GM12878 (cell line): Measurements from ENCODE around the gene PLEKHG4B. TPM values are rescaled to one million over a fixed set of nuclear protein-coding genes. Genes with fewer than 3 reads are reported as not detected.

Experiments
- ATAC-seq: fragments of 200-7000 bp; cut with Tn5 transposase; 3 replicates; pipeline ENCODE4 v1.9.1; 2020; ENCODE audit warnings: mild to moderate bottlenecking, moderate library complexity
- BruUV-seq: library from RNA; stranded (reverse); fragments of 400-500 nt; replicated peaks from 2 replicates; lab custom pipeline; 2021; lab: Mats Ljungman, UMichigan
- CTCF ChIA-PET: fragments of 300-600 bp; sonication (Branson Sonifier 250); formaldehyde crosslinking; extraction: SDS; loops from one replicate; lab custom pipeline; 2021; ENCODE audit warnings: inconsistent platforms; lab: Yijun Ruan, JAX
- POLR2A ChIA-PET: fragments of 350-600 bp; formaldehyde crosslinking; extraction: SDS; loops from one replicate; lab custom pipeline; 2021; ENCODE audit warnings: inconsistent platforms; lab: Charles Lee
- RAD21 ChIA-PET: fragments of 300-600 bp; sonication (Branson Sonifier 250); formaldehyde crosslinking; loops from one replicate; lab custom pipeline; 2023; ENCODE audit warnings: antibody characterized with exemption; ENCODE audit not compliant: unreplicated experiment; lab: Charles Lee
- SMC1A ChIA-PET: fragments of 300-600 bp; sonication (Branson Sonifier 250); formaldehyde crosslinking; loops from one replicate; lab custom pipeline; 2023; ENCODE audit not compliant: unreplicated experiment, uncharacterized antibody; lab: Charles Lee
- DNase-seq: peaks from one replicate; pipeline ENCODE4 v3.0.0-alpha.2; 2011; ENCODE audit warnings: low read depth, low spot score
- FAIRE-seq: peaks from 3 replicates; lab custom pipeline; 2011; peaks lifted over from hg19 to GRCh38; lab: Jason Lieb, UNC
- H2AFZ ChIP-seq: 2 replicates; pipeline ENCODE4 v1.6.0; 2011; ENCODE audit warnings: low read depth, low read length, control low read depth; ENCODE audit not compliant: control insufficient read depth
- H3K27ac ChIP-seq: 2 replicates; pipeline ENCODE4 v1.5.1; 2011; ENCODE audit warnings: control low read depth; ENCODE audit not compliant: control insufficient read depth, insufficient read depth
- H3K27me3 ChIP-seq, 2 experiments: replicated peaks in 1 of 2; 2 replicates each; pipeline versions ENCODE4 v1.6.0 to v1.6.1; 2011; ENCODE audit warnings: low read length in 1 of 2; ENCODE audit not compliant: control insufficient read depth in 2 of 2, insufficient read depth in 2 of 2
- H3K36me3 ChIP-seq, 2 experiments: 2 replicates each; pipeline ENCODE4 v1.5.1; 2011; ENCODE audit warnings: low read length in 1 of 2; ENCODE audit not compliant: control insufficient read depth in 2 of 2, insufficient read depth in 2 of 2
- H3K4me1 ChIP-seq: 2 replicates; pipeline ENCODE4 v1.6.1; 2011; ENCODE audit warnings: mild to moderate bottlenecking, low read length, moderate library complexity, mixed read lengths; ENCODE audit not compliant: control insufficient read depth, insufficient read depth
- H3K4me2 ChIP-seq: 2 replicates; pipeline ENCODE4 v1.6.0; 2011; ENCODE audit warnings: control low read depth; ENCODE audit not compliant: control insufficient read depth, insufficient read depth
- H3K4me3 ChIP-seq: fragments of 200-600 bp; sonication (generic); 2 replicates; pipeline ENCODE4 v1.5.1; 2016
- H3K79me2 ChIP-seq: 2 replicates; pipeline ENCODE4 v1.6.0; 2011; ENCODE audit warnings: low read length; ENCODE audit not compliant: control insufficient read depth, insufficient read depth
- H3K9ac ChIP-seq: 2 replicates; pipeline ENCODE4 v1.8.0; 2011; ENCODE audit warnings: low read length, control low read depth, mixed read lengths; ENCODE audit not compliant: control insufficient read depth, insufficient read depth
- H3K9me3 ChIP-seq: replicated peaks from 3 replicates; pipeline ENCODE4 v1.5.1; 2011; ENCODE audit warnings: mild to moderate bottlenecking, low read length; ENCODE audit not compliant: control insufficient read depth, insufficient read depth
- H4K20me1 ChIP-seq: 2 replicates; pipeline ENCODE4 v1.6.0; 2011; ENCODE audit not compliant: control insufficient read depth, insufficient read depth
- BCL3 ChIP-seq: IDR thresholded peaks from 2 replicates; pipeline ENCODE4 v1.6.1; 2011; ENCODE audit warnings: borderline replicate concordance, low read depth, mild to moderate bottlenecking, moderate library complexity, low read length; ENCODE audit not compliant: insufficient read depth, poor library complexity, severe bottlenecking
- CREB1 ChIP-seq: IDR thresholded peaks from 2 replicates; pipeline ENCODE4 v1.6.1; 2012; ENCODE audit warnings: low read depth, mild to moderate bottlenecking, inconsistent platforms
- KLF5 ChIP-seq: fragments of 450-650 bp; IDR thresholded peaks from 2 replicates; pipeline ENCODE4 v1.6.1; 2014; ENCODE audit warnings: mild to moderate bottlenecking; ENCODE audit not compliant: partially characterized antibody
- NFYB ChIP-seq: IDR thresholded peaks from 2 replicates; pipeline ENCODE4 v1.6.1; 2011; ENCODE audit warnings: low read depth, mild to moderate bottlenecking, low read length, improper control_type of control experiment, moderate library complexity; ENCODE audit not compliant: insufficient read depth
- NR2C1 ChIP-seq: fragments of 450-650 bp; IDR thresholded peaks from 2 replicates; pipeline ENCODE4 v1.6.1; 2017; ENCODE audit warnings: antibody characterized with exemption, mild to moderate bottlenecking, moderate library complexity
- POLR2A ChIP-seq: IDR thresholded peaks from 2 replicates; pipeline ENCODE4 v1.6.1; 2011; ENCODE audit warnings: low read depth, mild to moderate bottlenecking, low read length
- STAT3 ChIP-seq: IDR thresholded peaks from 2 replicates; pipeline ENCODE4 v1.6.1; 2011; ENCODE audit warnings: low read depth, low read length, improper control_type of control experiment
- USF1 ChIP-seq: IDR thresholded peaks from 2 replicates; pipeline ENCODE4 v1.6.1; 2011; ENCODE audit warnings: borderline replicate concordance, low read depth, mild to moderate bottlenecking, moderate library complexity, mixed read lengths, low read length; ENCODE audit not compliant: insufficient read depth; ENCODE audit errors: extremely low read length
- WGBS: methylation state at CpG from one replicate; pipeline ENCODE4 v1.1.6; 2016; ENCODE audit warnings: low lambda C conversion rate; ENCODE audit not compliant: insufficient replicate concordance, insufficient coverage; ENCODE audit errors: missing lambda C conversion rate; 5-methylcytosine and 5-hydroxymethylcytosine counted together
- in situ Hi-C: fragments of 300-500 bp; cut with MboI; formaldehyde crosslinking; loops from 9 replicates; pipeline ENCODE4 v1.14.3; 2018; ENCODE audit warnings: mixed read lengths
- intact Hi-C: fragments of 100-400 bp; cut with micrococcal nuclease; formaldehyde crosslinking; loops from one replicate; pipeline ENCODE4 v1.14.2; 2022; ENCODE audit not compliant: unreplicated experiment
- polyA plus RNA-seq, 11 experiments: library from polyadenylated mRNA; depleted of rRNA in 4 of 11; unstranded in 6 of 11; stranded (reverse) in 5 of 11; fragments of >200 nt; fragmentation: Nextera tagmentation in 4 of 11; fragmentation: Illumina TruSeq in 1 of 11; extraction: Ambion mirVana in 4 of 11; extraction: Trizol in 1 of 11; gene quantifications; 1 replicate in 1 of 11; 2 replicates in 10 of 11; pipeline versions ENCODE4 v1.2.1 to v1.2.3, GENCODE V29; 2011 to 2016; ENCODE audit warnings: inconsistent platforms in 2 of 11, missing spikeins in 2 of 11, low read depth in 1 of 11
- total RNA-seq, 4 experiments: library from RNA; depleted of rRNA in 3 of 4; stranded (reverse); fragments of >200 nt in 3 of 4; fragmentation: Illumina TruSeq in 1 of 4; extraction: Trizol in 1 of 4; gene quantifications; 2 replicates each; pipeline versions ENCODE4 v1.2.1 to v1.2.3, GENCODE V29; 2013 to 2021

The PLEKHG4B gene
- total and polyA plus RNA-seq, 10 of the 15 experiments (the other 5 are each of a cell fraction or from before 2014, with no cell fraction given): under 0.01 to 0.05 (median 0.01) TPM; not detected in 6

GRCh38 chr5:207599-207998, 115.6 kb downstream of the PLEKHG4B start:
- no peak for ATAC-seq
- no peak for DNase-seq
- ChIA-PET POLR2A (no interaction called here), RAD21 (interaction anchor here (0.8 kb wide), 1 partner anchor 12 kb away, joined by 3 read pairs; no protein-coding TSS in a partner anchor), SMC1A (no interaction called here), CTCF (no interaction called here)
- in situ Hi-C loops: no loop called here
- BruUV-seq: no TSS peak
- no peaks in the 10 kb centered on the region for H3K4me1 ChIP-seq
- H3K79me2 ChIP-seq: peaks cover 6% of the 10 kb centered on the region
- intact Hi-C loops: no loop called here
- no peak overlapping the region for H3K9ac ChIP-seq
- no peak for FAIRE-seq
- no peaks in the 10 kb centered on the region for H3K9me3 ChIP-seq
- H3K36me3 ChIP-seq: peaks cover 6 to 8% of the 10 kb centered on the region in 2 experiments; a peak in 3 of 4 replicates
- H2AFZ ChIP-seq: no peak overlapping the region
- H3K4me3 ChIP-seq: no peak overlapping the region
- H3K27ac ChIP-seq: no peak overlapping the region
- H3K27me3 ChIP-seq: no peaks in the 10 kb centered on the region
- peaks cover 3% of the 10 kb centered on the region; the same call in 1 of the 2 replicates for H4K20me1 ChIP-seq
- no peak overlapping the region for H3K4me2 ChIP-seq
- TF ChIP-seq NR2C1: no peak
- no peak for TF ChIP-seq CREB1
- no peak for TF ChIP-seq STAT3
- no peak for TF ChIP-seq KLF5
- no peak for TF ChIP-seq USF1
- TF ChIP-seq POLR2A: no peak
- TF ChIP-seq BCL3: no peak
- TF ChIP-seq NFYB: no peak
- WGBS: 94% methylated on average over 14 of the region's 14 CpGs
